Skeletal muscle tissue (tissue), 4 donors: ENCODE results near the gene NUP133. TPM values are rescaled to one million over a fixed set of nuclear protein-coding genes. Genes with fewer than 3 reads are reported as not detected.

Experiments
- H3K27ac ChIP-seq: one replicate; pipeline ENCODE4 v1.7.0; 2013; ENCODE audit warnings: mild to moderate bottlenecking, low read depth, low read length, inconsistent platforms
- H3K27me3 ChIP-seq, 3 donors: one replicate each; pipeline ENCODE4 v1.7.0; 2013; ENCODE audit warnings: low read length in 3 of 3; ENCODE audit not compliant: control insufficient read depth in 3 of 3, insufficient read depth in 3 of 3
- H3K36me3 ChIP-seq, 3 donors: one replicate each; pipeline ENCODE4 v1.7.0; 2013; ENCODE audit warnings: low read length in 3 of 3; ENCODE audit not compliant: control insufficient read depth in 3 of 3, insufficient read depth in 3 of 3
- H3K4me1 ChIP-seq, 3 donors: one replicate each; pipeline ENCODE4 v1.7.0; 2013; ENCODE audit warnings: low read length in 3 of 3, mild to moderate bottlenecking in 3 of 3; ENCODE audit not compliant: control insufficient read depth in 3 of 3, insufficient read depth in 3 of 3
- H3K4me3 ChIP-seq, 3 donors: one replicate each; pipeline ENCODE4 v1.7.0; 2013; ENCODE audit warnings: low read length in 3 of 3
- H3K9ac ChIP-seq, 3 donors: one replicate each; pipeline ENCODE4 v1.7.0; 2013; ENCODE audit warnings: low read length in 3 of 3, mild to moderate bottlenecking in 3 of 3, moderate library complexity in 2 of 3, low read depth in 1 of 3
- H3K9me3 ChIP-seq, 3 donors: one replicate each; pipeline ENCODE4 v1.7.0; 2013; ENCODE audit warnings: low read length in 3 of 3; ENCODE audit not compliant: control insufficient read depth in 3 of 3
- total RNA-seq: library from RNA; depleted of rRNA; stranded (reverse); fragments of >200 nt; gene quantifications from one replicate; pipeline ENCODE4 v1.2.3, GENCODE V29; 2014
- donor health status: Osteomylitis.

NUP133 gene
- 44.4 TPM for total RNA-seq

DNA sequence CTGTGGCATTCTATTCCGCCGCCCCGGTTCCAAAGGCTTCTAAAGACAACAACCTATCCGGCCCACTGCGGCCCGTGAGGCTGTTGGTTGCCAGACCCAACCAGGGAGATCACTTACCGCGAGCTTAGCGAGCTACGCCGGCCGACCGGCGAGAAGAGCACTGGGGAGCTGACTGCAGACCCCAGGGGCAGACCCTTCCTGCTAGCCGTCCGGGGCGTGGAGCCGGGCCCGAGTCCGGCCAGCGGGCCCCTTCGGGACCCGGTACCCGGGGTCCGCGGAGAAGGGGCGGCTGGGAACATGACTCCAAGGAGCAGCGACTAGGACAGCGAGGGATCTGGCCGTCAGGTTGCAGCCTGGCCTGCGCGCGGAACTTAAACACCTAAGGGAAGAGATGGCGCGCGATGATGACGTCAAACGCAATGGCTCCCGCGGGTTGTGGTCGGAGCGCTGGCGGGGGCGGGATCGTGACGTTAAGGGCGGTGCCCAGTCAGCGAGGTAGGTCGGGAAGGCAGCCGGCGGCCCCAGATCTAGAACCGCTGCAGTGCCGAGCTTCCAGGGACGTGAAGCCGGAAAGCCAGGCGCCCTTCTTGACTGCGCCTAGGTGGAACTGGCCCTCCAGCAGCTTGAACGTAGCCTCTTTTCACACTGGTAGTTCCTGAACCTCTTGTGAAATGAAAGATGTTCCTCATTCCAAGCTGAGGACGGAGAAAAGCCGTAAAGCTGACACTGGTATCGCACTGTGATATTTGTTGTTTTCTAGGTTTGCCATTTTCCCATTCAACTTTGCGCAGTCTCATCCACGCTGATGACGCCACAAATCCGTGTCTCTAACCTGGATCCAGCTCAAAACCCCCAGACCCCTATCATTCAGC is at the start of gene NUP133:
Gene NUP133, minus strand, starts transcription at position 391 of the 872 bp plus-strand sequence. Its CDS starts 92 bp downstream, at position 299.
- Histone ChIP-seq H3K4me3 (peak within 1 kb of the TSS; percentile 94 to 95 (median 95)), H3K36me3 (peaks cover 0 to 9% (median 8%) of the 10 kb centered on the region in 3 donors), H3K9ac (peak within 1 kb of the TSS; percentile 97 to 99 (median 98)), H3K27ac (peak within 1 kb of the TSS; percentile 95), H3K27me3 (no peaks in the 10 kb centered on the region), H3K9me3 (no peaks in the 10 kb centered on the region), H3K4me1 (peaks cover 7 to 23% (median 19%) of the 10 kb centered on the region in 3 donors)

GRCh38 chr1:229557200-229557850 is 49.2 kb upstream of the NUP133 start:
- Histone ChIP-seq H3K4me3 (peak overlapping the region; percentile 76 to 95 (median 93)), H3K36me3 (peaks cover 0 to 2% (median 0%) of the 10 kb centered on the region in 3 donors), H3K9me3 (no peaks in the 10 kb centered on the region), H3K27me3 (no peaks in the 10 kb centered on the region), H3K9ac (peak overlapping the region; percentile 75 to 89 (median 85)), H3K4me1 (peaks cover 16 to 21% (median 20%) of the 10 kb centered on the region in 3 donors), H3K27ac (peak overlapping the region; percentile 65)

DNA sequence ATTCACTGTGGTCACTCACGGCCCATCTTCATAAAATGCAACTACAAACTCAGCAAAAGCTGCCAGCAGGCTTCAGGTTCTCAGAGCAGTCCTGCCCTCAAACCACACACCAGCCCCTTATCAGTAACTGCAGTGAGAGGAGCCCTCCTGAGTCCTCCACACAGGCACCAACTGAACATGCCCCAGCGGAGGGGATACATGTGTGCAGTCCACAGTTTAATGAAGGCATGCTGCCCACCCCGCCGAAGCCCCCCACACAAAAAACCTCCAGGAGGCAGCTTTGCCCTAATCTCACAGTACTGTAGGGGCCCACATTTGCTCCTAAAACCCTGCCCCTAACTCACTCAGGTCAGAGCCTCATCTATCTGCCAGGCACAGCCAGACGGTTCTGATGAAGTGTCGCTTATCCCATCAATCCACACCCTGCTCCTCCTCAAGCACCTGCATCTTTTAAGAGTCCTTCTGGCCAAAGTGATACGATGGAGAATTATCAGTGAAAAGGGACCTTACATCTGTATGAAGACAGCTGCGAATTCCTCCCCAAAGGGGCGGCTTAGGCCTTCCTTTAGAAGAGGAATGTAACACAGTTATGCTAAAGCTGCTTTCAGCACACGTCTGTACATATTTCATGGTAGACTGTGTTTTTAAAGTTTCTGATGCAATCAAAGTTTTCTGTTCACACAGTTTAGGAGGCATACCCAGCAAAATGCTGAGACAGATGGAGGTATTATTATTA is 46.9 kb upstream of the NUP133 start:
- H3K9me3 ChIP-seq, result no peaks in the 10 kb centered on the region
- H3K27ac ChIP-seq, result no peak overlapping the region
- H3K36me3 ChIP-seq, result peaks cover 0 to 2% (median 0%) of the 10 kb centered on the region in 3 donors
- no peaks in the 10 kb centered on the region for H3K27me3 ChIP-seq
- H3K4me3 ChIP-seq, result no peak overlapping the region
- H3K9ac ChIP-seq, result peak overlapping the region in 1 of 3 donors; percentile 27
- H3K4me1 ChIP-seq, result peaks cover 16 to 25% (median 21%) of the 10 kb centered on the region in 3 donors

DNA sequence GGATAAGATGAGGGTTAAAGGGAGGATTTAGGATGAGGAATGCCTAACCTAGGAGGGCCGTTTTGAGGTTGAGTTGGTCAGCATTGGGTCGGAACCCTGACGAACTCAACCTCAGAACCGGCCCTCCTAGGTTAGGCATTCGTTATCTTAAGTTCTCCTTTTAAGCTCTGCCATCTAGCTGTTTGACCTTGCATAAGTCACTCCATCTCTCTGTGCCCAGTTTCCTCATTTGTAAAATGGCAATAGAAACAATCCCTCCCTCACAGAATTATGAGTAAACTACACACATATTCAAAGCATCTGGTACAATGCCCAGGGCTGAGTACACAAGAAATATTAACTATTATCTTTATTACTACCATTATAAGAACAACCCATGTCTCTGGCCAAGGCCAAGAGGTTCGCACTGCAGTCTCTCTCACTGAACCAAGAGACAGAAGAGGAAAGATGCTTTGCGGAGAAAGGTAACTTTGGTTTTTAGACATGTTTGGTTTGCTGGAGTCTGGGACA is 45.5 kb upstream of the NUP133 start:
- H3K36me3 ChIP-seq, result peaks cover 4 to 6% (median 5%) of the 10 kb centered on the region in 3 donors
- H3K9me3 ChIP-seq, result no peaks in the 10 kb centered on the region
- no peaks in the 10 kb centered on the region for H3K27me3 ChIP-seq
- H3K4me1 ChIP-seq, result peaks cover 12 to 22% (median 21%) of the 10 kb centered on the region in 3 donors
- no peak overlapping the region for H3K9ac ChIP-seq
- H3K4me3 ChIP-seq, result no peak overlapping the region
- no peak overlapping the region for H3K27ac ChIP-seq

- Histone ChIP-seq H3K9me3 (no peaks in the 10 kb centered on the region), H3K4me1 (peaks cover 12 to 22% (median 20%) of the 10 kb centered on the region in 3 donors)
These were observed 44.6 kb upstream of the NUP133 start for GRCh38 chr1:229552732-229553131.

GRCh38 chr1:229550812-229551567 is 42.8 kb upstream of the NUP133 start:
- no peak overlapping the region for H3K27ac ChIP-seq
- H3K9ac ChIP-seq, result no peak overlapping the region
- no peaks in the 10 kb centered on the region for H3K9me3 ChIP-seq
- no peaks in the 10 kb centered on the region for H3K27me3 ChIP-seq
- H3K4me3 ChIP-seq, result no peak overlapping the region
- H3K4me1 ChIP-seq, result peaks cover 4 to 12% (median 6%) of the 10 kb centered on the region in 3 donors
- peaks cover 13 to 19% (median 14%) of the 10 kb centered on the region in 3 donors for H3K36me3 ChIP-seq

More at GRCh38 chr1:229552732-229553131, 44.6 kb upstream of the NUP133 start:
- H3K9ac ChIP-seq, result no peak overlapping the region
- no peak overlapping the region for H3K4me3 ChIP-seq
- H3K36me3 ChIP-seq, result peaks cover 4 to 10% (median 5%) of the 10 kb centered on the region in 3 donors
- no peak overlapping the region for H3K27ac ChIP-seq
- no peaks in the 10 kb centered on the region for H3K27me3 ChIP-seq

DNA sequence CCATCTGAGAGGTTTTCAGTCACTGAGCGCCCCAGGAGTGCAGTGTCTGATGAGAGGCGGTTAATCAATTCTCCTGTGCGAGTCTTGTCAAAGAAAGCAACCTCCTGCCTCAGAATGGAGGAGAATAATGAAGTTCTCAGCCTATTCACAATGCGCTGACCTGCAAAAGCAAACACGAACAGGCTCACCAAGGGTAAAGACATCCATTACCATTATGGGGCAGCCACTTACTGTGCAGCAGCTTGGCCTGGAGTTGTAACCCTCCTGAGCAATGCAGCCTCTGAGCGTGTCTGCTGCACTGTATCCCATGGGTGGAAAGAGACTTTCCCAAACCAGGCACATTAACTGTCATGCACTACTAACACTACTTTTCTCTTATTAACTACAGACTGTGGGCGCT is 39.4 kb upstream of the NUP133 start:
- Histone ChIP-seq H3K4me1 (peaks cover 0 to 5% (median 0%) of the 10 kb centered on the region in 3 donors), H3K9ac (no peak overlapping the region), H3K27me3 (no peaks in the 10 kb centered on the region), H3K27ac (no peak overlapping the region), H3K36me3 (peaks cover 19 to 39% (median 27%) of the 10 kb centered on the region in 3 donors), H3K4me3 (no peak overlapping the region), H3K9me3 (no peaks in the 10 kb centered on the region)

DNA sequence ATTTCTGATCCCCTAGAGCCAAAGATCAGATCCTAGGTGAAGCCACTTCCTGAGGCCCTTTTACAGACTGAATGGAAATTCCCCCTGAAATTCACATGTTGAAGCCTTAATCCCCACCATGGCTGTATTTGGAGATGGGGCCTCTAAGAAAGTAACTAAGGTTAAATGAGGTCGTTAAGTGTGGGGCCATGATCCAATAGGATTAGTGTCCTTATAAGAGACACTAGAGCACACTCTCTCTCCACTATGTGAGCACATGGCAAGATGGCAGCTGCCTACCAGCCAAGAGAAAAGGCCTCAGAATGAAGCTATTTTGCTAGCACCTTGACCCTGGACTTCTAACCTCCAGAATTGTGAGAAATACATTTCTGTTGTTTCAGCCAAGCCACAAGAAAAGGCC is 36.4 kb upstream of the NUP133 start:
- H3K36me3 ChIP-seq, result peaks cover 28 to 57% (median 42%) of the 10 kb centered on the region in 3 donors

More for the DNA sequence above, 36.4 kb upstream of the NUP133 start:
- Histone ChIP-seq H3K27ac (no peak overlapping the region), H3K27me3 (no peaks in the 10 kb centered on the region), H3K4me3 (no peak overlapping the region), H3K9me3 (no peaks in the 10 kb centered on the region), H3K9ac (no peak overlapping the region), H3K4me1 (no peaks in the 10 kb centered on the region)
